ENCODE data around the gene EML1. TPM values are rescaled to one million over a fixed set of nuclear protein-coding genes. Genes with fewer than 3 reads are reported as not detected.

EML1 gene
- total and polyA plus RNA-seq, 2 experiments from 2014 or later = 16.6 to 16.9 TPM

GRCh38 chr14:99800781-99801180 is 7.6 kb downstream of the EML1 start:
- no peak overlapping the region for H3K4me3 ChIP-seq
- no peaks in the 10 kb centered on the region for H3K36me3 ChIP-seq
- no peaks in the 10 kb centered on the region for H3K27me3 ChIP-seq
- DNase-seq (ENCODE audit: low read depth in 1 of 2, low spot score in 1 of 2) = no peak
- no peaks in the 10 kb centered on the region for H3K4me1 ChIP-seq (ENCODE audit: low read depth)
- H3K9me3 ChIP-seq (ENCODE audit: low read depth) = no peaks in the 10 kb centered on the region
- H3K27ac ChIP-seq = no peak overlapping the region
- no peak for TF ChIP-seq CTCF (IDR thresholded peaks at IDR 0.05; ENCODE audit: low read depth, low read length)

- Histone ChIP-seq H3K27ac (no peak overlapping the region), H3K36me3 (no peaks in the 10 kb centered on the region), H3K9me3 (ENCODE audit: low read depth) (no peaks in the 10 kb centered on the region), H3K27me3 (no peaks in the 10 kb centered on the region), H3K4me3 (no peak overlapping the region), H3K4me1 (ENCODE audit: low read depth) (no peaks in the 10 kb centered on the region)
- TF ChIP-seq CTCF (IDR thresholded peaks at IDR 0.05; ENCODE audit: low read depth, low read length) = no peak
- DNase-seq (ENCODE audit: low read depth in 1 of 2, low spot score in 1 of 2) = no peak
These were observed 9.3 kb downstream of the EML1 start for GRCh38 chr14:99802301-99803105.

DNA sequence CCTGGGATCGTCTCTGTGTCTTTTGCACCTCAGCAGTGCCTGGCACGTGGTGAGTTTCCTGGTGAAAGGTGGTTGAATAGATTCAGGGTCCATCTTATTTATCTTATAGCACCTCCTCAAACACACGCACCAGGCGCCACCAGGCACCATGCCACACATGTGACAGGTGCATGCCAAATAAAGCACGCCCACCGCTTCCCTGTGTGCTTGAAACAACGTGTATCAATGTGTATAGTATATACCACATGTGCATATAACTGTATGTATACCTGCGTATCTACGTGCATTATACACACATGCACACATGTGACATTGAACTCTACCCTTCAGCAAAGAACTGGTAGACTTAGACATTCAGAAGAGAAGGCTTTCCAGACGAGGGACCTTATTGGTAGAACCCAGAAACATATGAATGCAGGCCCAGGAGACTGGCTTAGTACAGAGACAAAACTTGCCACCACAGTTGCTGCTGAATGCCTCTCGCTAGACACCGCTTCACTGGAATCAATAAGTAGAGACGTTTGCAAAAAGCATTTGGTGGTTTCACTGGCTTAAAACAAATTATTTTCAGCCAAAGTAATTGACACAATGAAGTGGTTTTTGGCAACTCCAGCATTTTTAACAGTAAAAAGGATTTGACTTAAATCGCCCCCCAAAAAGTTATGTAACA is 10.0 kb downstream of the EML1 start:
- no peaks in the 10 kb centered on the region for H3K36me3 ChIP-seq
- no peak for TF ChIP-seq CTCF (IDR thresholded peaks at IDR 0.05; ENCODE audit: low read depth, low read length)
- no peak overlapping the region for H3K27ac ChIP-seq
- H3K4me3 ChIP-seq = no peak overlapping the region
- H3K4me1 ChIP-seq (ENCODE audit: low read depth) = no peaks in the 10 kb centered on the region
- DNase-seq (ENCODE audit: low read depth in 1 of 2, low spot score in 1 of 2) = no peak
- H3K27me3 ChIP-seq = no peaks in the 10 kb centered on the region
- H3K9me3 ChIP-seq (ENCODE audit: low read depth) = no peaks in the 10 kb centered on the region

- no peaks in the 10 kb centered on the region for H3K36me3 ChIP-seq
- DNase-seq (ENCODE audit: low read depth in 1 of 2, low spot score in 1 of 2) = no peak
- no peaks in the 10 kb centered on the region for H3K4me1 ChIP-seq (ENCODE audit: low read depth)
- H3K9me3 ChIP-seq (ENCODE audit: low read depth) = no peaks in the 10 kb centered on the region
- H3K27ac ChIP-seq = no peak overlapping the region
- no peaks in the 10 kb centered on the region for H3K27me3 ChIP-seq
- TF ChIP-seq CTCF (IDR thresholded peaks at IDR 0.05; ENCODE audit: low read depth, low read length) = no peak
- H3K4me3 ChIP-seq = no peak overlapping the region
These were observed 10.6 kb downstream of the EML1 start for GRCh38 chr14:99803803-99804202.

GRCh38 chr14:99805757-99806439 is 12.7 kb downstream of the EML1 start:
- Histone ChIP-seq H3K4me3 (no peak overlapping the region), H3K36me3 (no peaks in the 10 kb centered on the region), H3K27ac (no peak overlapping the region), H3K4me1 (ENCODE audit: low read depth) (no peaks in the 10 kb centered on the region), H3K9me3 (ENCODE audit: low read depth) (no peaks in the 10 kb centered on the region), H3K27me3 (no peaks in the 10 kb centered on the region)
- TF ChIP-seq CTCF (IDR thresholded peaks at IDR 0.05; ENCODE audit: low read depth, low read length) = no peak
- no peak for DNase-seq (ENCODE audit: low read depth in 1 of 2, low spot score in 1 of 2)
